ENCODE results near the gene CTIF. TPM values are rescaled to one million over a fixed set of nuclear protein-coding genes. Genes with fewer than 3 reads are reported as not detected.

CTIF gene
- total and polyA plus RNA-seq, 4 donors = 10.6 to 26.7 (median 12.3) TPM

- no peak overlapping the region for H3K9ac ChIP-seq (ENCODE audit: low read depth in 1 of 2, low read length in 2 of 2)
- H3K4me3 ChIP-seq (ENCODE audit: low read depth in 1 of 3, low read length in 3 of 3) = no peak overlapping the region
- 95% methylated on average over 16 of the region's 16 CpGs for WGBS
- no peak overlapping the region for H3K27ac ChIP-seq (ENCODE audit: low read depth in 1 of 2, low read length in 2 of 2)
- no peaks in the 10 kb centered on the region for H3K27me3 ChIP-seq (ENCODE audit: control insufficient read depth in 4 of 4, insufficient read depth in 4 of 4, low read length in 3 of 4)
- H3K9me3 ChIP-seq (ENCODE audit: control insufficient read depth in 4 of 4, low read length in 3 of 4) = no peaks in the 10 kb centered on the region
- H3K36me3 ChIP-seq (ENCODE audit: control insufficient read depth in 4 of 4, insufficient read depth in 3 of 4, low read depth in 1 of 4, low read length in 3 of 4) = peaks cover 0 to 20% (median 2%) of the 10 kb centered on the region in 4 donors
- H3K4me1 ChIP-seq (ENCODE audit: control insufficient read depth in 4 of 4, insufficient read depth in 4 of 4, low read length in 3 of 4) = no peaks in the 10 kb centered on the region
- DNase-seq (ENCODE audit: low spot score) = no peak
- no peak for TF ChIP-seq FOXA2 (IDR thresholded peaks at IDR 0.05)
- no peak for TF ChIP-seq GABPA (IDR thresholded peaks at IDR 0.05 in 1 of 2, conservative IDR thresholded peaks at IDR 0.05 in 1 of 2)
- TF ChIP-seq ZBTB33 (IDR thresholded peaks at IDR 0.05) = no peak
- no peak for TF ChIP-seq YY1 (IDR thresholded peaks at IDR 0.05)
- TF ChIP-seq HNF4G (IDR thresholded peaks at IDR 0.05) = no peak
- TF ChIP-seq JUND (IDR thresholded peaks at IDR 0.05) = no peak
- TF ChIP-seq, protein P1, sequence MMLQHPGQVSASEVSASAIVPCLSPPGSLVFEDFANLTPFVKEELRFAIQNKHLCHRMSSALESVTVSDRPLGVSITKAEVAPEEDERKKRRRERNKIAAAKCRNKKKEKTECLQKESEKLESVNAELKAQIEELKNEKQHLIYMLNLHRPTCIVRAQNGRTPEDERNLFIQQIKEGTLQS (IDR thresholded peaks at IDR 0.05) = no peak
- TF ChIP-seq EGR1 (IDR thresholded peaks at IDR 0.05; ENCODE audit: low read depth in 2 of 2) = no peak
- no peak for TF ChIP-seq CTCF (IDR thresholded peaks at IDR 0.05; ENCODE audit: low read depth, low read length, missing input control)
- no peak for TF ChIP-seq RAD21 (IDR thresholded peaks at IDR 0.05)
- TF ChIP-seq, protein P2, sequence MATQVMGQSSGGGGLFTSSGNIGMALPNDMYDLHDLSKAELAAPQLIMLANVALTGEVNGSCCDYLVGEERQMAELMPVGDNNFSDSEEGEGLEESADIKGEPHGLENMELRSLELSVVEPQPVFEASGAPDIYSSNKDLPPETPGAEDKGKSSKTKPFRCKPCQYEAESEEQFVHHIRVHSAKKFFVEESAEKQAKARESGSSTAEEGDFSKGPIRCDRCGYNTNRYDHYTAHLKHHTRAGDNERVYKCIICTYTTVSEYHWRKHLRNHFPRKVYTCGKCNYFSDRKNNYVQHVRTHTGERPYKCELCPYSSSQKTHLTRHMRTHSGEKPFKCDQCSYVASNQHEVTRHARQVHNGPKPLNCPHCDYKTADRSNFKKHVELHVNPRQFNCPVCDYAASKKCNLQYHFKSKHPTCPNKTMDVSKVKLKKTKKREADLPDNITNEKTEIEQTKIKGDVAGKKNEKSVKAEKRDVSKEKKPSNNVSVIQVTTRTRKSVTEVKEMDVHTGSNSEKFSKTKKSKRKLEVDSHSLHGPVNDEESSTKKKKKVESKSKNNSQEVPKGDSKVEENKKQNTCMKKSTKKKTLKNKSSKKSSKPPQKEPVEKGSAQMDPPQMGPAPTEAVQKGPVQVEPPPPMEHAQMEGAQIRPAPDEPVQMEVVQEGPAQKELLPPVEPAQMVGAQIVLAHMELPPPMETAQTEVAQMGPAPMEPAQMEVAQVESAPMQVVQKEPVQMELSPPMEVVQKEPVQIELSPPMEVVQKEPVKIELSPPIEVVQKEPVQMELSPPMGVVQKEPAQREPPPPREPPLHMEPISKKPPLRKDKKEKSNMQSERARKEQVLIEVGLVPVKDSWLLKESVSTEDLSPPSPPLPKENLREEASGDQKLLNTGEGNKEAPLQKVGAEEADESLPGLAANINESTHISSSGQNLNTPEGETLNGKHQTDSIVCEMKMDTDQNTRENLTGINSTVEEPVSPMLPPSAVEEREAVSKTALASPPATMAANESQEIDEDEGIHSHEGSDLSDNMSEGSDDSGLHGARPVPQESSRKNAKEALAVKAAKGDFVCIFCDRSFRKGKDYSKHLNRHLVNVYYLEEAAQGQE (IDR thresholded peaks at IDR 0.05) = no peak
- TF ChIP-seq RXRA (IDR thresholded peaks at IDR 0.05) = no peak
- no peak for TF ChIP-seq NR2F2 (IDR thresholded peaks at IDR 0.05)
- TF ChIP-seq FOXA1 (IDR thresholded peaks at IDR 0.05) = no peak
- no peak for TF ChIP-seq SP1 (IDR thresholded peaks at IDR 0.05)
- TF ChIP-seq, protein P3, sequence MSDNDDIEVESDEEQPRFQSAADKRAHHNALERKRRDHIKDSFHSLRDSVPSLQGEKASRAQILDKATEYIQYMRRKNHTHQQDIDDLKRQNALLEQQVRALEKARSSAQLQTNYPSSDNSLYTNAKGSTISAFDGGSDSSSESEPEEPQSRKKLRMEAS (IDR thresholded peaks at IDR 0.05) = no peak
Measured at GRCh38 chr18:48862132-48862531, 323.3 kb downstream of the CTIF start.

Data from liver (tissue), 9 donors.